Stimulated activated CD4-positive, alpha-beta T cell treated with anti-CD3 and anti-CD28 coated beads, TNF-alpha, amount 100 ng/mL, for 48 hours (primary cell): ENCODE measurements around the gene ELK1.
"Not testable (repeated sequence)": the region's sequence is repeated elsewhere in the genome, so short reads cannot be mapped to it uniquely, and the experiment has no call there.

Source experiments
- DNase-seq, 3 donors: peaks; one replicate each; pipeline ENCODE4 v3.0.0-alpha.2; 2020; ENCODE audit warnings: low read depth in 3 of 3

Gene ELK1, protein sequence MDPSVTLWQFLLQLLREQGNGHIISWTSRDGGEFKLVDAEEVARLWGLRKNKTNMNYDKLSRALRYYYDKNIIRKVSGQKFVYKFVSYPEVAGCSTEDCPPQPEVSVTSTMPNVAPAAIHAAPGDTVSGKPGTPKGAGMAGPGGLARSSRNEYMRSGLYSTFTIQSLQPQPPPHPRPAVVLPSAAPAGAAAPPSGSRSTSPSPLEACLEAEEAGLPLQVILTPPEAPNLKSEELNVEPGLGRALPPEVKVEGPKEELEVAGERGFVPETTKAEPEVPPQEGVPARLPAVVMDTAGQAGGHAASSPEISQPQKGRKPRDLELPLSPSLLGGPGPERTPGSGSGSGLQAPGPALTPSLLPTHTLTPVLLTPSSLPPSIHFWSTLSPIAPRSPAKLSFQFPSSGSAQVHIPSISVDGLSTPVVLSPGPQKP

DNA sequence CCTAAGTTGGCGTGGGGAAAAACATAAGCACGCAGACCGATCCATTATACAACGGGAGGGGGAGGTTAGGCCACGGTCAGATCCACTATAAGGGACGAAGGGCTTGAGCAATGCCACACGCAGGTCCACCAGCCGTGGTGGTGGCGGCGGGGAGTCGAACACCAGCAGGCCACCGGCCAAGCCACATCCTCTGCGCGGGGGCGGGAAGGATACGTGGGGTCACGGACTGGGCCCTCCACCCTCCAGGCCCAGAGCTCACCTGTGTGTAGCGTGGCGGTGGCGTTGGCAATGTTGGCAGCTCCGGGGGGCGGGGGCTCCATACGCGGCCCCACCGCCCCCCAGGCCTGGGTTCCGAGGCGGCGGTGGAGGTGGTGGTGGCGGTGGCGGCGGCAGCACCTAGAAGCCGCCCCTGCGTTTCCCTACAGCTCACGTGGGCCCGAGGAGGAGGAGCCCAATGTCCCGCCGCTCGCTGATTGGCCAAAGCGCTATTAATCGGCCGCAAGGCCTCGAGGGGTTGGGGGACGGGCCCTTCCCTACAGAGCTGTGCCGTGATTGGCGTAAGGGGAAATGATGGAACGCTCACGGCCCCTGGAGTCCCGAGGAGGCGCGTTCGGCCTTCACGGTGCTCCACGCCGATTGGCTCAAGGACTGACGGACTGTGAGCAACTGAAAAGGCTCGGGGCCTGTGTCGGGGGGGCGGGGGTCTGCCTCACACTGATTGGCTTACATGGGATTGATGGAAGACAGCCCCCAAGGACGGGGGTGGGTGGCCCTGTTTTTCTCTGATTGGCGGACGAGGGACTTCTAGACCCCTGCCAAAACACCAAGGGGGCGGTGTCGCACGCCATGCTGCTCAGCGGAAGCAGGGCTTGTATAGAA is at the start of gene ELK1:
ELK1 (minus strand) TSS at position 400 of the 879 bp plus-strand sequence. CDS start 9,122 bp downstream, outside the sequence.
- DNase-seq = peak; percentile 55 to 87 (median 78)

DNA sequence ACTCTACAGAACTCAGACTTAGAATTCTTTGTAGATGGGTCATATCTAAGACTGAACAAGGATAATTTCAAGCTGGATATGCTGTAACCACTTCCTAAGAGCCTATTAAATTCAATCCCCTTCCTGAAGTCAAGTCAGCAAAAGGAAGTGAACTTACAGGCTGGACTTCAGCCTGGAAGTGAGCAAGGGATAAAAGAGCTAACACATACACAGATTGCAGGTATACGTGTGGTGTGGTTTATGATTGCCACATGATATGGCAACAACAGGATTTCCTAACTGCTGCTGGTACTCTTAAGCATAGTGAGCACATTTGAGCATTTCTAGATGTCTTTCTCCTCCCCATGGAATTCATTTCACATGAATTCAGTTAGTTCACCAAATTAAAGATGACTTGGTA is 46.8 kb upstream of the ELK1 start:
- no peak for DNase-seq

GRCh38 chrX:47690175-47690574 is 39.8 kb upstream of the ELK1 start:
- no peak for DNase-seq

DNA sequence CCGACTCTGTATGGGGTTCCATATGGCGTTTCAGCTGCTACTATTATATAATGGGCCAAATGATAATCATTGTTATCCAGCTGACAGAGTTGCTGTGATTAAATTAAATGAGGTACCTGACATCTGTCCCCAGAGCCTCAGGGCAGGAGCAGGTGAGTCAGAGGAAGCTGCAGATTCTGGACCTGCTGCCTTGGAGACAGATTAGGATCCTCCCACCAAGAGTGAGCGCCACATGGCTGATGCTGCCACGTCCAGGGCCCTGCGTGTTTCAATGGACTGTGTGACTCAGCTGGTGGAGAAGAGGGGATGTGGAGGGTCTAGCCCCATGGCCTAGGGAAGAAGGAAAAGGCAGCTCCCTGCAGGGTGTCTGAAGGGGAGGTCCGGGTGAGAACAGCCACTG is 36.9 kb upstream of the ELK1 start:
- DNase-seq = no peak

- DNase-seq = no peak
These were observed 33.5 kb upstream of the ELK1 start for GRCh38 chrX:47683829-47684205.

DNA sequence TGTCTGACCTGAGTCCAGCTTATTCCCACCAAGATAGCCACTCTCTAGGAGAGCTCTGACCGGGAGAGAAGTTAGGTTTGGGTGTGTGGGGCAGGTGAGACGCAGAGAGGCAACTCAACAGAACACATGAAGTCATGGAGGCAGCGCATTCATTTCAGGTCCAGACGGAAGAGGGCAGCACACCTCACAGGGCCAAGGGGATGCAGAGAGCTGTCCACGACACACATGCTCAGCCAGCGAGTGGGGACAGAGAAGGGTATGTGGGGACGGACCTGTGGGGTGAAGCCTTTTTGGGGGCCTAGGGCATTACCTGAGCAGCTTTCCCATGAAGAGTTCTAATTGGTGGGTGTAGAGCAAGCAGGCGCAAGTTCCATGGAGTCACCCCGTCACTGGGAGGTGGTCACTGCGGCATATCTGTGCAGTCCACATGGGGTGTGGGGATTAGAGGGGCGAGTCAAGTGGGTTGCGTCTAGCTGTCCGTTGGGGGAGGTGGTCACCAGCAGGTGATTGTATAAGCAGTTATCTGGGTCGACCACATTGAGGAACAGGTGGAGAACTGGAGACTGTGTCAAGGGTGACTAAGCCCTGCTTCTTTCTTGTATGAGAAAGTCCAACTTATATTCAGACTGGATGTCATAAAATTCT is 32.9 kb upstream of the ELK1 start:
- no peak for DNase-seq

- DNase-seq = not testable (repeated sequence)
These were observed 25.8 kb upstream of the ELK1 start for GRCh38 chrX:47675959-47676859.

DNA sequence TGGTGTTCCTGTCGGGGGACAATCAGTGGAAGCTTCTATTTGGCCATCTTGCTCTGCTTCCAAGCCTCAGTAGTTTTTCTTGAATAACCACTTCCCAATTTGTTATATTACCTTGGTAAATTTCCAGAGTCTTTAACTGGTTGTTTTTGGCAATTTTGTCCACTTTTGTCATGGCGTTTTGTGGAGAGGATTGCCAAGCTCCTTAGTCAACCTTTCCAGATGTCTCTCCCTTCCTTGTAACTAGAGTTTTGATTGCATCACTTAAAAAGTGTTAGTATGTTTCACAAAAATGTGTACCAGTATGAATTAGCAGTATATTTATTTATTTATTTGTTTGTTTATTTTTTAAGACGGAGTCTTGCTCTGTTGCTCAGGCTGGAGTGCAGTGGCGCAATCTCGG is 24.4 kb upstream of the ELK1 start:
- DNase-seq = no peak

GRCh38 chrX:47665797-47666196 is 15.4 kb upstream of the ELK1 start:
- not testable (repeated sequence) for DNase-seq

- DNase-seq = no peak
These were observed 14.4 kb upstream of the ELK1 start for GRCh38 chrX:47664737-47665136.

- peak; percentile 39 to 52 (median 39) for DNase-seq
These were observed 11.8 kb upstream of the ELK1 start for GRCh38 chrX:47662144-47662657.

- DNase-seq = no peak
These were observed 11.2 kb upstream of the ELK1 start for GRCh38 chrX:47661539-47661938.

DNA sequence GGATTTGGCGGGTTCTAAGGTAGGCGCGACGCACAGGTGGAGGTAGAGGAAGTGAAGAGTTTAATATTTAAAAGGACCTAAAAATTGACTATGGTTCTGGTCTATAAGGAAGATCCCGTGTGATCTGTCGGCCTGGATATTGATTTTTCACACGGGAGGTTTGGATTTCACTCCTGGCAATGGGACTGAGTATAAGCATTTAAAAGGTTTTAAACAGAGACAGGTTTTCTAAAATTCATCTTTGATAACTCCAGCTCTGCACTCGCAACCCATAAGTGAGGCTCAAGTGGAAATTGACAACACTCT is 9.0 kb upstream of the ELK1 start:
- no peak for DNase-seq

GRCh38 chrX:47658684-47659420 is 8.5 kb upstream of the ELK1 start, which contains the start of gene UXT:
UXT (minus strand) TSS chrX:47659180; CDS start chrX:47658927, 253 bp downstream.
- DNase-seq = peak; percentile 86 to 91 (median 88)

- DNase-seq = no peak
These were observed 7.9 kb upstream of the ELK1 start for GRCh38 chrX:47658301-47658683.

DNA sequence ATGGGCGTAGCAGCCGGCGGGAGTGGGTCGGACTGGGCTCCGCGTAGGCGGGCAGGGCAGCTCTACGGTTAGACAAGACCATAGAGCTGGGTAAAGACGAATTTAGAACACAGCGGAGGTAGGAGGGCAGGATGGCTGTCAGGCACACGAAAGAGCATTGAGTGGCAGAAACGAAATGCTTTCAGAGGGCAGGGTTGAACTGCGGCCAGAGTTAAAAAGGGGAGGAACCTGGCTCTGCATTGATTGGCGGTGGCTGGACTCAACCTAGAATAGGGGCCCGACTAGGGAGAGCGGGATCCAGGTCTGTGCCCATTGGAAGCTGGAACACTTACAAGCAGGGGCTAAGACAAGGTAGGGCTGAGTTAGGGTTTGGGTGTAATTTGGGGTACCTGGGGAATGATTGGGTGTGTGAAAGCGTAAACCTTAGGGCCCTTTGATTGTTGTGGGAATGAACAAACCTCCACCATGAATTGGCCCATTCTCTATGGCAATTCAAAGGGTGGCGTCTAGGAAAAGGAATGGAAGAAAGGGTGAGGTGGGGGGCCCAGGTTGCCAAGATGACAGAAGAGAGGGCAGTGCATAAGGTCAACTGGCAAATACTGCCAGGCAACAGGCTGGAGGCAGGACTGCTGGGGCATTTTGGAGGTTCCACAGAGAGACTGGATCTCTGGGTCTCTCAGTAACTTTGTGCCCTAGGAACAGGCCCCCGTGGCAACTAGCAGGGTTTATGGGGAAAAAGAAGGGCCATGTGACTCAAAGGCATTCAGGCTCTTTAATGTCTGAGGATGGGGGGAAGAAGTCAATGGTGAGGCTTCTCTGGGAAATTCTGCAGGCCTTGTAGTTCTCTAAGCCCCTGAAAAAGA is 911 bp upstream of the ELK1 start:
- DNase-seq = no peak

GRCh38 chrX:47649781-47650163 is 591 bp downstream of the ELK1 start:
- DNase-seq = no peak

GRCh38 chrX:47649271-47649670 is 1.1 kb downstream of the ELK1 start:
- no peak for DNase-seq

DNA sequence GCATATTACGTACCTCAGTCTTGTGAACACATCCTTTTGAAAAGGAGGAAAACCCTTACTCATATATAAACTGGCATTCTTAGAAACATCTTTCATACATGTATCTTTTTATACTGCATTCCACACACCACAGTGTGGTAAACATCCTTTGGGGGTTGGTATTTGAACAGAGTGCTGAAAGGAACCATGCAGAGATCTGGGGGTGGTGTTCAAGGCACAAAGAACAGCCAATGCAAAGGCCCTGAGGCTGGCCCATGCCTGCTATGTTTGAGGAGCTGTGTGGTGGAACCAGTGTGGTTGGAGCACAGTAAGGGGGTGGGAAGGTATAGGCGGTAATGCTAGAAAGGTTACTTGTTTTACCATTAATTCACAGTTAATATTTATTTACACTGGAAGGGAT is 2.0 kb downstream of the ELK1 start:
- no peak for DNase-seq
